Inflammatory macrophage treated with lipopolysaccharide for 1 hour (primary cell): ENCODE data around the gene EREG.
"Not testable (repeated sequence)": the region's sequence is repeated elsewhere in the genome, so short reads cannot be mapped to it uniquely, and the experiment has no call there.

ENCODE experiments used
- DNase-seq, 2 donors: peaks; one replicate each; pipeline ENCODE4 v3.0.0-alpha.2; 2020 to 2022

EREG gene, protein sequence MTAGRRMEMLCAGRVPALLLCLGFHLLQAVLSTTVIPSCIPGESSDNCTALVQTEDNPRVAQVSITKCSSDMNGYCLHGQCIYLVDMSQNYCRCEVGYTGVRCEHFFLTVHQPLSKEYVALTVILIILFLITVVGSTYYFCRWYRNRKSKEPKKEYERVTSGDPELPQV

DNA sequence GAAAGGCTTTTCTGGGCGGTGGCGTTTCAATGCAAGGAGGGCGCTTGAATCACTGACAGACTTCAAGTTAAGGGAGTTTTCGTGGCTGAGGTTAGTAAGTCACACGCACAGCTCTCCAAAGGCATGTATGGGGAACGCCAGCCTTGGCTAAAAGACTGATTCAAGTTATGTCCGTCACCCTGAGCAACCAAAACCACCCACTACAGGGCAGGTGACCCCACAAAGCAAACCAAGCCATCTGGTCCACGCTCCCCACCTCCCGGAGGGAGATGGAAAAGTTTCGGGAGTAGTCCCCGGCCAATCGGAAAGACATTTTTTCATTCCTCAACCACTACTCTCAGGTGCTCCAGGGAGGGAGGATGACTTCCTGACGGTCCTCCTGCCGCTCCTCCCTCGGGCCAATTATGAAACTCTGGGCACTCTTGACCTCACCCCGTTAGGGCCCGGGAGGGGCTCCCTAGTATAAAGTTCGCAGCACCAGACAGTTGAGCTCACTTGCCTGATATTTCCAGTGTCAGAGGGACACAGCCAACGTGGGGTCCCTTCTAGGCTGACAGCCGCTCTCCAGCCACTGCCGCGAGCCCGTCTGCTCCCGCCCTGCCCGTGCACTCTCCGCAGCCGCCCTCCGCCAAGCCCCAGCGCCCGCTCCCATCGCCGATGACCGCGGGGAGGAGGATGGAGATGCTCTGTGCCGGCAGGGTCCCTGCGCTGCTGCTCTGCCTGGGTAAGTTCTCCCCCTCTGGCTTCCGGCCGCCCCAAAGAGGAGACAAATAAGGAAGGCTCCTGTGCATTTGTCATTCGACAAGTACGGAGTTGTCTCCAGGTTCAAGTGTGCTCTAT, at the start of gene EREG:
Gene EREG, plus strand, starts transcription at position 494 of the 840 bp plus-strand sequence. Its CDS starts 164 bp downstream, at position 658.
- DNase-seq: peak; percentile 64 to 87

DNA sequence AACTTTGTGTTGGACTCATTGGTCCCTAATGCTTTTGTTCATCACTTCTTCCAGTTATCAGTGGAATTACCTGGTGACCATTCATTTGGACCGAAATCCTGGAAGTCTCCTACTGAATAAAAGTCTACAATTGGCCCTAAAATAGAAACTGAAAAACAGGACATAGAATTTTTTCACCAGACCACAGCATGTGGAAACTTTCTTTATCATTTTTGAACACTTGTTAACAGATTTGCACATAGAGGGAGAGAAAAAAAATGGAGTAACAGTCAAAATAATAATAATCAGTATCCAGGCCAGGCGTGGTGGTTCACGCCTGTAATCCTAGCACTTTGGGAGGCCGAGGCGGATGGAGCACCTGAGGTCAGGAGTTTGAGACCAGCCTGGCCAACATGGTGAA, 49.6 kb upstream of the EREG start:
- DNase-seq: no peak

DNA sequence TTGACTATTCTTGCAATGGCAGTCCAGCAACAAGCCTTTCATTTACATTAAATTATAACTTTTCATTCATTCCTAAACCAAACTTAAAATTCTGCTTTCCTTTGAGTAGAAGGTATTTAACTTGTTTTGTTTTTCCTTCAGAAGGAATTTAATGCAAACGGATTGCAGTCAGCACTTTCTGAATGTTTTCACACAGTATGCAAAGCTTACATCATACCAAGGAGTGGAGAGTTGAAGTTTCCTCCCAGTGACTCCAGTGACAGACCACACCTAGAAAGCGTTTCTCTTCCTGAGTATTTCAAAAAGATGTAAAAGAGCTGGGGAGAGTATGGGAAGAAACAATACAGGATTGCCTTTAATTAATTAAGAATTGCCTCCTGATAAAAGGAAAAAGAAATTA, 48.5 kb upstream of the EREG start:
- DNase-seq: peak; percentile 19 to 35

DNA sequence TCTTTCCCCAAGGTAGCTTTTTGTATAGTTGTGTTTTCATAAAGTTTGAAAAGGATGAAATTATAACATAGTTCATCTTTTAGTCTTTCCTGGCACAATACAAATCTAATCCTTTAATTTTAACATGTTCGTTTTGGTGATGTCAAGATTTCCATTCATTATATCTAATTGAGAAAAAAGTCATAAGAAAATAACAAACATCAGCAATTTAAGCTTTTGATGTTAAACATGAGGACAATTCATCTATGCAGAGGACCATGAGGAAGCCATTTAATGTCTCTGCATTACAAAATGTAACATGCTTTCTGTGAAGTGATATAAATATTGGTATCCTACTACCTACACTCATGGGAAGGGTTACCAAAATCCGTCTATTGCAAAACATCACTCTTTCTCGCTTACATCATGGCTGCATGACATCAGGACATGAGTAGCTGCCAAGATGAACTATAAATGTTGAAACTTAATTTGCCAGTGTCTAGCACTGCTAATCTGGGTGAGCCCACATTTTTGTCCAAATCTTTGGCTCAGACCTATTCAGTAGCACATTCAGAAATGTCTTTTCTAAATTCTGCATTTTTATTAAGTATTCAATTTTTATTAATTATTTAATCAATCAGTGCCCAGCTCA, 47.2 kb upstream of the EREG start:
- peak; percentile 36 to 73 for DNase-seq

DNA sequence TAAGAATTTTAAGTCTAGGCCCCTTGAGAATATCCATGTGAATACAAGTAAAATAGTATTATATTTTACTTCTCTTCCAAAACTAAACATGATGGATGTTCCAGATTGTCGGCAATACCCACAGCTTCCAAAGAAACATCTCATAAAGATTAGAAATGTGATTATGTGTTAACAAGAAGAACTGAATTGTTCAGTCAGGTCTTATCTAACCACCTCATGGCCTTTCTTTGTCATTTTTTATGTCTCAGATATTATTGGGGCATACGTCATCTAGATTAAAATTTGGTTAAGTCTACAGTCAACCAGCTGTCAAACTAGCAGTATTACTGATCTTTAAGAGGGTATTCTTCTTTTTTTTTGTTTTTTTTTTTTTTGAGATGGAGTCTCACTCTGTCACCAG, 46.7 kb upstream of the EREG start:
- DNase-seq: no peak

DNA sequence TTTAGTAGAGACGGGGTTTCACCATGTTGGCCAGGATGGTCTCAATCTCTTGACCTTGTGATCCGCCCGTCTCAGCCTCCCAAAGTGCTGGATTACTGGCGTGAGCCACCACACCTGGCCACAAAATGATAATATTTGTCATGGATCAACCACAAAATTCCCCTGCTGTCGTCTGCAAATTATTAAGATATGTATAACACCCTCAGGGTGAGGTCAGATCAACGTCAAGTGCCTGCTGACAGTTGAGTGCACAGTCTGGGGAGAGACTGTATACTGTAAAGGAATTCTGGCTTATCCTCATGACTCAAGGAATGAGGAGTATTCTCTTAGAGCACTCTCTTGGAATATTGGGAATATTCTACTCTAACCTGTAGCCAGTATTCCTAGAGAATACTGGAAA, 45.5 kb upstream of the EREG start:
- no peak for DNase-seq

DNA sequence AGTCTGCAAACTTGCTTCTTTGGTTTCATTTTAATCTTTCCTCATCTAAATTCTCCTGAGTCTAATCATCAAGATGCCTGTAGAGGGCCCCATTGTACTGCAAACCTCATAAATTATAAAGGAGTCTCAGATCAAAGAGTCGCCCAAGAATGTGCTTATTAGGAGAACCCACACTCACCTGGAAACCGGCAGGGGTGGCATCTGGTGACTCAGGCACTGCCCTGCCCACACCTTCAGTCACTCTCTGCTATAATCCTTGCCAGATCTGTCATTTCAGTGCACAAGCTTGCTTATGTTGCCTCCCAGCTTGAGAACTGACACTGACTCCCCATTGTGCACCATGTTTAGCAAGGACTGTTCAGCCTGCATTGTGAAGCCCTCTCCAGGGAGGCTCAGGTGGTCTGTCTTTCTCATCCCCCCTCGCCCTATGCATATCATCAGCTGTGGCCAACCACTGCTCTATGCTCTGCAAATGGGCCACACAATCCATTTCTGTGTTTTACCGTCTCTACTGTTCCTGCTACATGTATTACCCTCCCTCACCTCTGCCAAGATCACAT, 44.3 kb upstream of the EREG start:
- DNase-seq: peak; percentile 52 to 79

DNA sequence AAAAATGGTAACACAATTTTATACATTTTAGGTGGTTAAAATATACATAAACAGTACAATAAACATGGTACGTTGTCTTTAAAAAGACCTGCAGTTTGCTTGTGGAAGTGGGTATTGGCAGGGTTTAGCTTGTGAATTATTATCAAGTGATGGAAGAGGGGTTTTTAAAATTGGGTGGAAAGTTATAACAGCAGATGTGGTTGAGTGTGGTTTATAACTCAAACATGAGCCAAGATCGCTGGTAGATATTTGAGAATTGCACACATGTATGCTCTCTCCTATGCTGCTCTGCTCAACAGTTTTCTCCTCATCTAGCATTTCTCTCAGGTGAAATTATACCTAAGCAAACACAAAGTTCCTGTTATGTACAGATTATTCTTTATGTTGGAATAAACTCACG, 42.6 kb upstream of the EREG start:
- no peak for DNase-seq

DNA sequence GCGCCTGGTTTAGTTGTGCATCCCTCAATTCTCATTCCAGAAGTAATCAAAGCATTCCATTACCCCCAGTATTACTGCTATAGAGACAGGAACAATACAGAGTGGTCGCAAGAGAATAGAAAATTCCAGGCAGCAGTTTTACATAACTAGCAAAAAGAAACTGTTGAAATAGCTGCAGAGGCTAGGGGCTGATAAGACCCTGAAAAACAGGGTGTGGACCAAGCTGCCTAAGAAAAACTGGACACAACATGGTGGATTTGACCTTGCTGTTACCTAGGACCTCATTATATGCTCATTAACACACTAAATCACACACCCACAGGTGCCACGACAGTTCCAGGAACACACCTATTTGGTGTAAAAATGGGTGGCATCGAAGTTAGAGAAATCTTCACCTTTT, 41.3 kb upstream of the EREG start:
- DNase-seq: no peak

DNA sequence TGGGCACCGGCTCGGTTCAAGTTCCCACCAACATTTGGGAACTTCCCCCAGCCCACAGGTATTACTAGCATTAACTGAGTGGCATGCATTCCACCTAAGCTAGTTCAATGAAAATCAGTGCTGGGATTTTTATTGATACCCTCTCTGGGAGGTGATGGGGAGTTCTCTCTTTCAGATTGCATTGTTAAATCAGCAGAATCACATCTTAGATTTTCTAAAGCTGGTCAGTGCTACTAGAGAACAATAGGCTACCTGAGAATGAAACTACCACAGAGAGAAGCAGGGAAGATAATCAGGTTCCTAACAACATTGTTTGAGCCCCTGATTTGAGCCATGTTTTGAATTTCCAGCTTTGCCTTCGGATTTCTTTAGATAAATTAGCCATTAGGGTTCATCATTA, 40.7 kb upstream of the EREG start:
- no peak for DNase-seq

DNA sequence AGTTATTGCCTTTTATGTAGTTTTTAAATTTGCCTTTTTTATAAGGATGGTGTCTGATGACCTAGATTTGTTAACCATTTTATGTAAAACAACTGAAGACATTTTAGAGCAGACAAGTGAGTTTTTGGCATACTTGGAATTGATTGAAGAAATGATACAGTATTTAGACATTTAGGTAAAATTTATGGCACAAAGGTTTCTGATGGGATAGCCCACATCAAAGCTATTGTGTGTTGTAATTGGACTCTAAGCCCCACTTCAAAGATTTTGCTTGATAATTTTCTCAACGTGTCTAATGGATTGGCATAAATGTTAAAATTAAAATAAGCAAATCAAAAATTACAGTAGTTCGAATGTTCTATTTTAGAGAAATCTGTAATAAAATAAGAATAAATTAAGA, 39.1 kb upstream of the EREG start:
- no peak for DNase-seq

DNA sequence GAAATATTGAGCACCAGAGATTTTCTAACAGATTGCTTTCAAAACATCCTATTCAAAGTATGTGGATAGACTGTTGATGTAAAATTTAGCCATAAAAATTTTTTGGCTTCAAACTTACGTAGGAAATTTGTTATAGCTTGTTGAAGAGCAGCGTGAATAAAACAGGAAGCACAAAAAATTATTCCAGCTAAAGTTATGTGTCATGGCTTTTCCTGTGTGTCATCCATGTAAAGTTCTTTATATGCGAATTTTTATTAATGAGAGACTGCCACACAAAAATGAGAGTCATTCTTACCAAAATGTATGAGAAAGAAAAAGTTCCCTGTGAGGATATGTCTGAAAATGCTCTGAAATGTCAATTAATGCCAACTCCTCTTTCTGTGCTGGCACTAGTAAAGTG, 37.2 kb upstream of the EREG start:
- DNase-seq: peak; percentile 15 to 46

DNA sequence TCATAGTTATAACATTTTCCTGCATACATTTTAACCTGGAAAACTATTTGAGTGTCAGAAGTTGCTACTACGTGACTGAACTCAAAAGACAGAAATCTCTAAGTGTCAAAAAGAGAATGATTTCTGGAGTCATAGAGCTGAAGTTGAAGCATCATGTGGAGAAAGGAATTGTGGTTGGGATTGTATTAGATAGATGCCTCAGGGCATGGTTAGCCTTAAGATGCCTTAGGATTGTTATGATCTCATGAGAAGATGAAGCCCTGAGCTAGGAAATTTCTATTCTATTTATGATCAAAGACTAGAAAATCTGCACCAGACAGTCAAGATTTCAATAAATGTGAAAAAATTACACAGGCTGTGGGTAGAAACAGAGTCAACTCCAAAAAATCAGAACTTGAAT, 36.4 kb upstream of the EREG start:
- DNase-seq: no peak

DNA sequence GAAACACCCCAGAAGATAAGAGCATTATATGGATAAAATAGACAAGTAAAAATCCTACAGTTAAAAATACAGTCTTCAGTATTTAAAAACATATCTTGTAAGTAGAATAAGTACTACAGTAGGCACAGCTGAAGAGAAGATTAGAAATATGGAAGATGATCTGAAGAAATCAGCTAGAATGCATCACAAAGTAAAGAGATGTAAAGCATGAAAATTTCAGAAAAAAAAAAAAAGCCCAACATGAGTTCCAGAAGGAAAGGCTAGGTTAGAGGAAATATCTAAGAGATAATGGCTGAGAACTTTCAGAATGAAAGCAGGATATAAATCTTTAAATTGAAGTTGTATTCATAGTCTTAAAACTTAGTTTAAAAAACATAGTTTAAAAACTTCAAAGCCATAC, 35.6 kb upstream of the EREG start:
- no peak for DNase-seq

DNA sequence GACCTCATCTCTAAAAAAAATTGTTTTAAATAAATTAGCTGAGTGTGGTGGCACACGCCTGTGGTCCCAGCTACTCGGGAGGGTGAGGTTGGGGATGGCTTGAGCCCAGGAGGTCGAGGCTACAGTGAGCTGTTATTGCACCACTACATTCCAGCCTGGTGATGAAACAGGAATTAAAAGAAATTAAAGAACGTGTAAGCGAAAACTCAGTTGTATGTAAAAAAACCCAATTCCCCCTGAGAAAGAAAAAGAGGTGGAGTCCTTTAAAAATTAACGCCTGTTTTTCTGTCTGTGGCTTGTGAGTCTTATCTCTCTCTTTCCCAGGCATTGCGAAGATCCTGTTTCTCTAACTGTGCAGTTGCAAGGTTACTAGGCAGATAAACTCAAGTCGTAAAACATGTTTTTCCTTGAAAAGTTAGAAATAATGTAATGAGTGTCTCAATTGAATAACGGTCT, 34.6 kb upstream of the EREG start:
- no peak for DNase-seq

DNA sequence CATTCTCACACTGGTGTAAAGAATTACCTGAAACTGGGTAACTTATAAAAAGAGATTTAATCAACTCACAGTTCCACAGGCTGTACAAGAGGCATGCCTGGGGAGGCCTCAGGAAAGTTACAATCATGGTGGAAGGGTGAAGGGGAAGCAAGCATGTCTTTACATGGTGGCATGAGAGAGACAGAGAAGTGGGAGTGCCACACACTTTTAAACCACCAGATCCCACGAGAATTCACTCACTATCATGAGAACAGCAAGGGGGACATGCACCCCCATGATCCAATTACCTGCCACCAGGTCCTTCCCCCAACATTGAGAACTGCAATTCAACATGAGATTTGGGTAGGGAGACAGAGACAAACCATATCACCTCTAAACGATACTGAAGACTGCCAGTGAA, 33.7 kb upstream of the EREG start:
- DNase-seq: no peak

DNA sequence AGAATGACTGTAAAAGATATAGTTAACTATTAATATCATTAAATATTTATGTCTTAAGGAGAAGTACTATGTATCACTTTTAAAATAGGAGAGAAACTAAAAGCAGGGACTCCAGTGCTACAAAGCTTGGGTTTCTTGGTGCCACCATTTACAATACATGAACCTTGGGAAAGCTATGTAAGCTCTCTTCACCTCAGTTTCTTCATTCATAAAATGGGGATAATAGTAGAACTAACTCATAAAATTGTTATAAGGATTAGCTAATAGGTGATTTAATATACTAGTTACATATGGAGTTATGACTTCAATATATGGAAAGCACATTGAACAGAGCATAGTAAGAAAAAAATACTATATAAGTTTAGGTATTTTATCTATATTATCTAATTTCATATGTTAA, 33.0 kb upstream of the EREG start:
- no peak for DNase-seq

DNA sequence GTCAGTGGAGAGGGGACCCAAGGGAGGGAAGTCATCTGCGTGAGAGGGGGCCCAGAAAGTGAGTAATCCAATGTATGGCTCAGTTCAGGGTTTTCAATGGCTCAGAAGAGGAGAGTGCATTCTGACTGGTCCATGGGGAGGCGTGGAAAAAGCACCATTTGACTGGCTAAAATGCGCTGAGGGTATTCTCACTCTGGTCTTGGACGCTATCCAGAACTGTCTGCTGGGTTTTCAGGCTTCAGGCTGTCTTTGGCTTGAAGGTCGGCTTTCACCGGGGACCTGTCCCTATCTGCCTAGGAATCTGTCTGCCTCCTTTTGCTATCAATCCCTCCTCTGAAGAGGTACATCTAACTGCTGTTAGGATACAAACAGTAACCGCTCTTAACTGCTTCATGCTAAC, 30.3 kb upstream of the EREG start:
- no peak for DNase-seq

DNA sequence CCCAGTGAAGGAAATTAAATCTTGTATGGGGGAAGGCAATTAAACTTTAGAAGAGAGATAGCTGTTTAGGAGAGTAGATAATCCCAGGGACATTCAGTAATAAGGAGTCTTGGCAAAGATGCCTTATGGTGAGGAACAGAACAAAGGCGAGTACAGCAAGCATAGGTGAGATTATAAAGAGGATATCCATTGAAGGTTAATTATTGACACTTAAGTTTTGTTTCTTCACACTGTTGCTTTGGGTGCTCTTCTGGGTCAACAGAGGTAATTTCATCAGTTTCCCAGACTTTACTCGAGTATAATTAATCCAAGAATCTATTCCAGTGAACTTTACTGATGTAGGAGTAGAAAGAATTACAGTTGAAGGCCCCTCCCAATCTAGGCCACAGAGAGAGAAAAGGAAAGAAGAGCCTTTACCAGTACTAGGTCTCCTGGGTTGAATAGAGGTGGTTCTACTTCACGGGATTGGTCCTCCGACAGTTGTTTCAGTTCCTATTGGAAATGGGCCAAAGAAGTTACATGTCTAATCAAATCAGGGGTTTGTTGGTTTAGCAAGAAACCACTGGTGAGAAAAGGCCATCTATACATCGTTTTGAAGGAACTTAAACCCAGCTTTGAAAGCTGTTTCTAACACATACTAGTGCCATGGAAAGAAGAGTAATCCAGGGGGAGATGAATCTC, 29.5 kb upstream of the EREG start:
- peak; percentile 28 to 53 for DNase-seq

DNA sequence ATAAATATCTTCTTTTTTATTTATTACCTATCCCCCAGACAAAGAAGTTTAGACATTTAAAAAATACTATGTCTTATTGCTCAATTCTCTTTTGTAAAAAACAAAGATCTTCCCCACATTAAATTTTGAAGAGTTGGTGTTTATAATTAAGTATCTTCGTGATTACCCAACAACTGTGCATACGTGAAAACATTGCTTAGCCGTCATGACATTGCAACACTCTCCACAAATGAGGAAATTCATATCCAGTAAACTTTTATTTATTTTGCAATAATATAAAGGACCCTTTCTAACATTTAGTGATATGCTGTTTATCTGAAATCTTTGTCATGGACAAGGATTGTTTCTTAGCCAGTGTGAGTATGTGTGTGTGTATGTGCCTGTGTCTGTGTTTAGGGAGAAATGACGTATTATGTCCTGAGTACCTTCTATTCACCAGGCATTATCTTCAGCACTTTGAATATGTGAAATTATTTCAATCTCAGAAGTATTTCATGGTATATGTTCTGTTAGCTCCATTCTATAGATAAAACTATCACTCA, 26.1 kb upstream of the EREG start:
- DNase-seq: peak; percentile 73 to 91

DNA sequence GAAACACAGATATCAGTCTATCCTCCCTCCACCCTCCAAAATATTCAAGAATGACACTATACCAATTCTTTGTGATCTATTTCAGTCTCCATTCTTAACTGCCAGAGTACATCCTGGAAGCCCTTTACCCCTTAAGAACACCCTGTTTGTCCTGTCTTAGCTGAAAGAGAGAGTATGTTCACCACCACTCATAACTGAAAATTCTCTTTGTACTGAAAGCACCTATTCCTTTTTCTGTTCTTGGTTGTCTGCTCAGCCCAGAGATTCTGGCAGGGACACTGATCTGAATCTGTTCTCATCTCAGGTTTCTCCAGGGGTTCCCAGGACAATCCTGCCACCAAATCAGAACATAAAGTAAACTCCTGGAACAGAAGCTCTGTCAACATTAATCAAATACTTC, 25.4 kb upstream of the EREG start:
- no peak for DNase-seq

DNA sequence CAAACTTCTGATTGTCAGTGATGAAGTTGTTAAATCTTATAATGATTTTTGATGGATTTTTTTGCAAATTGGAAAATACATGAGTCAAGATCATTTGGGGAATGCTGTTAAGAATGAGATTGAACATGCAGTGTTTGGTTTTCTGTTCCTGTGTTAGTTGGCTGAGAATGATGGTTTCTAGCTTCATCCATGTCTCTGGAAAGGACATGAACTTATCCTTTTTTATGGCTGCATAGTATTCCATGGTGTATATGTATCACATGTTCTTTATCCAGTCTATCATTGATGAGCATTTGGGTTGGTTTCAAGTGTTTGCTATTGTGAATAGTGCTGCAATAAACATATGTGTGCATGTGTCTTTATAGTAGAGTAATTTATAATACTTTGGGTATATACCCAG, 24.5 kb upstream of the EREG start:
- not testable (repeated sequence) for DNase-seq

DNA sequence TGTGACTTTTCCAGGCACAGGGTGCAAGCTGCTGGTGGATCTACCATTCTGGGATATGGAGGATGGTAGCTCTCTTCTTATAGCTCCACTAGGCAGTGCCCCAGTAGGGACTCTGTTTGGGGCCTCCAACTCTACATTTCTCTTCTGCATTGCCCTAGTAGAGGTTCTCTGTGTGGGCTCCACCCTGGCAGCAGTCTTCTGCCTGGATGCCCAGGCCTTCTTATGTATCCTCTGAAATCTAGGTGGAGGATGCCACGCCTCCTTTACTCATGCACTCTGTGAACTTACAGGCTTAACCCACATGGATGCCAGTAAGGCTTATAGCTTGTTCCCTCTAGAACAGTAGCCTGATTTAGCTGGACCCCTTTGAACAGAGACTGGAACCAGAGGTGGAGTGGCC, 20.9 kb upstream of the EREG start:
- DNase-seq: no peak
